CD14-positive monocyte (primary cell): ENCODE results near the gene ACTR3. TPM values are rescaled to one million over a fixed set of nuclear protein-coding genes. Genes with fewer than 3 reads are reported as not detected.

Source experiments
- DNase-seq, 3 donors: peaks; one replicate each; pipeline ENCODE4 v3.0.0-alpha.2; 2011 to 2022
- H2AFZ ChIP-seq: 2 replicates; pipeline ENCODE4 v1.6.0; 2012; ENCODE audit warnings: mild to moderate bottlenecking, low read depth, low read length, inconsistent platforms; ENCODE audit not compliant: insufficient read depth, poor library complexity, severe bottlenecking
- H3K27ac ChIP-seq, 2 donors: 1 replicate in 1 of 2; 2 replicates in 1 of 2; pipeline ENCODE4 v1.5.1; 2012 to 2013; ENCODE audit warnings: low read length in 2 of 2, control low read depth in 1 of 2, inconsistent platforms in 1 of 2, low read depth in 1 of 2, mild to moderate bottlenecking in 1 of 2
- H3K27me3 ChIP-seq, 2 donors: one replicate each; pipeline versions ENCODE4 v1.6.0 to v1.6.1; 2011 to 2013; ENCODE audit warnings: low read length in 2 of 2; ENCODE audit not compliant: control insufficient read depth in 2 of 2, insufficient read depth in 2 of 2
- H3K36me3 ChIP-seq, 2 donors: replicated peaks in 1 of 2; 1 replicate in 1 of 2; 2 replicates in 1 of 2; pipeline versions ENCODE4 v1.5.1 to v1.6.1; 2012 to 2013; ENCODE audit warnings: low read length in 2 of 2, control low read depth in 1 of 2, inconsistent platforms in 1 of 2, mild to moderate bottlenecking in 1 of 2; ENCODE audit not compliant: insufficient read depth in 2 of 2, control insufficient read depth in 1 of 2
- H3K4me1 ChIP-seq, 2 donors: 1 replicate in 1 of 2; 2 replicates in 1 of 2; pipeline versions ENCODE4 v1.5.1 to v1.6.1; 2012 to 2013; ENCODE audit warnings: low read length in 2 of 2, control low read depth in 1 of 2, inconsistent platforms in 1 of 2, mild to moderate bottlenecking in 1 of 2, moderate library complexity in 1 of 2; ENCODE audit not compliant: insufficient read depth in 2 of 2, control insufficient read depth in 1 of 2
- H3K4me2 ChIP-seq: replicated peaks from 2 replicates; pipeline ENCODE3; 2012; ENCODE audit warnings: low read length, moderate library complexity, mild to moderate bottlenecking; ENCODE audit not compliant: poor library complexity, severe bottlenecking; ENCODE audit errors: extremely low read depth
- H3K4me3 ChIP-seq, 3 experiments: fragments of 200-600 bp in 1 of 3; sonication (generic) in 1 of 3; replicated peaks in 1 of 3; 1 replicate in 2 of 3; 2 replicates in 1 of 3; pipeline ENCODE4 v1.5.1; 2011 to 2013; ENCODE audit warnings: low read length in 3 of 3, mild to moderate bottlenecking in 3 of 3, control low read depth in 2 of 3, low read depth in 2 of 3, inconsistent platforms in 1 of 3, moderate library complexity in 1 of 3
- H3K79me2 ChIP-seq: 2 replicates; pipeline ENCODE4 v1.6.0; 2012; ENCODE audit warnings: mild to moderate bottlenecking, control low read depth, inconsistent platforms, low read length, moderate library complexity; ENCODE audit not compliant: insufficient read depth
- H3K9ac ChIP-seq: 2 replicates; pipeline ENCODE4 v1.6.0; 2017; ENCODE audit warnings: low read length, mild to moderate bottlenecking; ENCODE audit not compliant: insufficient read depth, poor library complexity, severe bottlenecking
- H3K9me3 ChIP-seq, 2 donors: replicated peaks in 1 of 2; 1 replicate in 1 of 2; 2 replicates in 1 of 2; pipeline versions ENCODE4 v1.5.1 to v1.6.1; 2012 to 2013; ENCODE audit warnings: low read length in 2 of 2, control low read depth in 1 of 2; ENCODE audit not compliant: control insufficient read depth in 1 of 2, insufficient read depth in 1 of 2
- H4K20me1 ChIP-seq: 2 replicates; pipeline ENCODE4 v1.6.0; 2012; ENCODE audit warnings: mild to moderate bottlenecking, low read length, control low read depth, moderate library complexity; ENCODE audit not compliant: insufficient read depth
- H3K27ac Mint-ChIP-seq, 7 donors: one replicate each; pipeline ENCODE4 v1.8.0; 2020; ENCODE audit warnings: mild to moderate bottlenecking in 7 of 7, mixed read lengths in 7 of 7, moderate library complexity in 6 of 7, inconsistent platforms in 2 of 7
- H3K27me3 Mint-ChIP-seq, 3 donors: one replicate each; pipeline ENCODE4 v1.8.0; 2021 to 2022; ENCODE audit warnings: low read depth in 3 of 3, mild to moderate bottlenecking in 3 of 3, mixed read lengths in 3 of 3, moderate library complexity in 3 of 3, inconsistent platforms in 1 of 3
- H3K36me3 Mint-ChIP-seq, 2 donors: one replicate each; pipeline ENCODE4 v1.8.0; 2020; ENCODE audit warnings: mixed read lengths in 2 of 2, inconsistent platforms in 1 of 2, mild to moderate bottlenecking in 1 of 2
- H3K4me1 Mint-ChIP-seq: one replicate; pipeline ENCODE4 v1.8.0; 2020; ENCODE audit warnings: mild to moderate bottlenecking, mixed read lengths
- H3K4me3 Mint-ChIP-seq, 2 donors: one replicate each; pipeline ENCODE4 v1.8.0; 2020; ENCODE audit warnings: mild to moderate bottlenecking in 2 of 2, mixed read lengths in 2 of 2, moderate library complexity in 1 of 2
- H3K9me3 Mint-ChIP-seq, 7 donors: one replicate each; pipeline ENCODE4 v1.8.0; 2020 to 2022; ENCODE audit warnings: mixed read lengths in 7 of 7, mild to moderate bottlenecking in 6 of 7, moderate library complexity in 6 of 7, inconsistent platforms in 2 of 7
- WGBS: methylation state at CpG from one replicate; pipeline ENCODE4 v1.1.5; 2013; ENCODE audit warnings: missing lambda C conversion rate; ENCODE audit not compliant: insufficient coverage; 5-methylcytosine and 5-hydroxymethylcytosine counted together
- intact Hi-C, 2 donors: fragments of 100-400 bp; cut with micrococcal nuclease; formaldehyde crosslinking; loops; one replicate each; pipeline versions ENCODE4 v1.15.0 to v1.15.1; 2023
- polyA plus RNA-seq, 3 donors: library from polyadenylated mRNA; depleted of rRNA in 1 of 3; unstranded in 2 of 3; stranded (reverse) in 1 of 3; fragments of 300-500 nt in 2 of 3; fragments of >200 nt in 1 of 3; fragmentation: Illumina TruSeq in 2 of 3; gene quantifications; 1 replicate in 2 of 3; 2 replicates in 1 of 3; pipeline ENCODE4 v1.2.3, GENCODE V29; 2012 to 2021
- TF ChIP-seq, protein P1 (sequence below): fragments of 200-600 bp; IDR thresholded peaks from one replicate; pipeline ENCODE4 v1.8.0; 2022; ENCODE audit warnings: antibody characterized with exemption, mild to moderate bottlenecking

ACTR3 gene
- polyA plus RNA-seq, 3 donors, result 103 to 557 (median 464) TPM

DNA sequence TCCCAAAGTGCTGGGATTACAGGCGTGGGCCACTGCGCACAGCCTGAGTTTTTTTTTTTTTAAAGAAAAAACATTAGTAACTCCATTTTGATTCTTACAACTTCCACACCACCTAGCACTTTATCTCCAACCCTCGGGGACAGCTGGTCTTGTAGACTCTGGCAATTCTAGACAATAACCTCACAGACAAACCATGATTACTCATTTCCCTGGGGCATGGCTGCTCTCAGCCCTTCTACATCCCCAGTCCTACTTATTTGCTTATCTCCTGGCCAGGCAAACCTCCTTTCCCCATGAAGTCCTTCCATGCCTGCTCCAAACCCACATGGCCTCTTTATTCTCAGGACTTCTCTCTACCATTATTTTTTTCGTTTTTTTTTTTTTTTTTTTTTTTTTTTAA is 91.1 kb downstream of the ACTR3 start:
- WGBS, result 100% methylated on average over 3 of the region's 4 CpGs
- H3K27ac ChIP-seq, result no peak overlapping the region
- H3K27ac Mint-ChIP-seq, result peak overlapping the region in 1 of 7 donors; percentile 54
- no peaks in the 10 kb centered on the region for H4K20me1 ChIP-seq
- no peaks in the 10 kb centered on the region for H3K27me3 ChIP-seq
- H3K27me3 Mint-ChIP-seq, result peaks cover 0 to 4% (median 3%) of the 10 kb centered on the region in 3 donors
- peaks cover 0 to 13% of the 10 kb centered on the region in 2 donors for H3K9me3 ChIP-seq
- H3K9me3 Mint-ChIP-seq, result peaks cover 2 to 13% (median 5%) of the 10 kb centered on the region in 7 donors
- H2AFZ ChIP-seq, result no peak overlapping the region
- DNase-seq, result no peak
- no peaks in the 10 kb centered on the region for H3K79me2 ChIP-seq
- no peak overlapping the region for H3K4me3 Mint-ChIP-seq
- TF ChIP-seq, protein P1, sequence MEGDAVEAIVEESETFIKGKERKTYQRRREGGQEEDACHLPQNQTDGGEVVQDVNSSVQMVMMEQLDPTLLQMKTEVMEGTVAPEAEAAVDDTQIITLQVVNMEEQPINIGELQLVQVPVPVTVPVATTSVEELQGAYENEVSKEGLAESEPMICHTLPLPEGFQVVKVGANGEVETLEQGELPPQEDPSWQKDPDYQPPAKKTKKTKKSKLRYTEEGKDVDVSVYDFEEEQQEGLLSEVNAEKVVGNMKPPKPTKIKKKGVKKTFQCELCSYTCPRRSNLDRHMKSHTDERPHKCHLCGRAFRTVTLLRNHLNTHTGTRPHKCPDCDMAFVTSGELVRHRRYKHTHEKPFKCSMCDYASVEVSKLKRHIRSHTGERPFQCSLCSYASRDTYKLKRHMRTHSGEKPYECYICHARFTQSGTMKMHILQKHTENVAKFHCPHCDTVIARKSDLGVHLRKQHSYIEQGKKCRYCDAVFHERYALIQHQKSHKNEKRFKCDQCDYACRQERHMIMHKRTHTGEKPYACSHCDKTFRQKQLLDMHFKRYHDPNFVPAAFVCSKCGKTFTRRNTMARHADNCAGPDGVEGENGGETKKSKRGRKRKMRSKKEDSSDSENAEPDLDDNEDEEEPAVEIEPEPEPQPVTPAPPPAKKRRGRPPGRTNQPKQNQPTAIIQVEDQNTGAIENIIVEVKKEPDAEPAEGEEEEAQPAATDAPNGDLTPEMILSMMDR, result no peak
- peaks cover 16% of the 10 kb centered on the region for H3K4me1 Mint-ChIP-seq
- H3K4me1 ChIP-seq, result peaks cover 10 to 12% of the 10 kb centered on the region in 2 donors
- H3K9ac ChIP-seq, result no peak overlapping the region
- intact Hi-C loops, result no loop called here
- H3K4me3 ChIP-seq, result no peak overlapping the region
- no peak overlapping the region for H3K4me2 ChIP-seq
- peaks cover 2 to 19% of the 10 kb centered on the region in 2 donors for H3K36me3 Mint-ChIP-seq
- H3K36me3 ChIP-seq, result no peaks in the 10 kb centered on the region

GRCh38 chr2:113981404-113982134 is 91.7 kb downstream of the ACTR3 start:
- no CpG with 5 or more reads among the region's 8 CpGs for WGBS
- Histone ChIP-seq H3K4me3 (no peak overlapping the region), H3K9me3 (peaks cover 0 to 13% of the 10 kb centered on the region in 2 donors), H3K36me3 (no peaks in the 10 kb centered on the region), H3K27me3 (no peaks in the 10 kb centered on the region), H3K4me1 (peaks cover 5% of the 10 kb centered on the region in 2 donors), H3K27ac (no peak overlapping the region), H3K79me2 (no peaks in the 10 kb centered on the region), H3K4me2 (no peak overlapping the region), H3K9ac (no peak overlapping the region), H4K20me1 (no peaks in the 10 kb centered on the region), H2AFZ (no peak overlapping the region)
- Mint-ChIP-seq H3K4me1 (peaks cover 10% of the 10 kb centered on the region), H3K27ac (peak overlapping the region in 2 of 7 donors; percentile 28 to 55), H3K27me3 (peaks cover 0 to 4% (median 1%) of the 10 kb centered on the region in 3 donors), H3K36me3 (peaks cover 2 to 15% of the 10 kb centered on the region in 2 donors), H3K4me3 (peak overlapping the region in 1 of 2 donors; percentile 7), H3K9me3 (peaks cover 3 to 13% (median 5%) of the 10 kb centered on the region in 7 donors)
- DNase-seq, result no peak
- intact Hi-C loops, result no loop called here
- TF ChIP-seq, protein P1, result no peak
